B cell (primary cell): ENCODE results near the gene DNTTIP2. TPM values are rescaled to one million over a fixed set of nuclear protein-coding genes. Genes with fewer than 3 reads are reported as not detected.
"Not testable (repeated sequence)": the region's sequence is repeated elsewhere in the genome, so short reads cannot be mapped to it uniquely, and the experiment has no call there.

Experiments
- ATAC-seq: fragments of 200-7000 bp; cut with Tn5 transposase; one replicate; pipeline ENCODE4 v1.10.0; 2021; ENCODE audit warnings: low read depth, mild to moderate bottlenecking, moderate number of reproducible peaks, moderate library complexity
- CTCF ChIA-PET: fragments of 350-600 bp; sonication (Branson Sonifier 250); formaldehyde crosslinking; loops from one replicate; lab custom pipeline; 2021; ENCODE audit warnings: antibody characterized with exemption, inconsistent platforms; lab: Charles Lee
- POLR2A ChIA-PET: fragments of 350-600 bp; sonication (Branson Sonifier 250); formaldehyde crosslinking; loops from one replicate; lab custom pipeline; 2021; ENCODE audit warnings: antibody characterized with exemption; lab: Charles Lee
- DNase-seq: peaks from one replicate; pipeline ENCODE4 v3.0.0; 2013
- H2AFZ ChIP-seq: 2 replicates; pipeline ENCODE4 v1.6.1; 2012; ENCODE audit warnings: mild to moderate bottlenecking, low read depth, low read length; ENCODE audit not compliant: insufficient read depth, poor library complexity, severe bottlenecking
- H3K27ac ChIP-seq, 2 donors: 1 replicate in 1 of 2; 2 replicates in 1 of 2; pipeline ENCODE4 v1.5.1; 2012 to 2013; ENCODE audit warnings: low read length in 2 of 2, mild to moderate bottlenecking in 2 of 2, moderate library complexity in 1 of 2
- H3K27me3 ChIP-seq, 4 experiments: fragments of 200-600 bp in 1 of 4; sonication (generic) in 1 of 4; replicated peaks in 1 of 4; 1 replicate in 2 of 4; 2 replicates in 2 of 4; pipeline versions ENCODE4 v1.6.1 to v1.7.0; 2013 to 2016; ENCODE audit warnings: low read length in 3 of 4, mild to moderate bottlenecking in 2 of 4, mixed read lengths in 1 of 4, moderate library complexity in 1 of 4; ENCODE audit not compliant: insufficient read depth in 4 of 4, control insufficient read depth in 3 of 4; ENCODE audit errors: control extremely low read depth in 1 of 4
- H3K36me3 ChIP-seq, 2 experiments: replicated peaks in 1 of 2; 1 replicate in 1 of 2; 2 replicates in 1 of 2; pipeline versions ENCODE4 v1.6.1 to v1.7.1; 2013; ENCODE audit warnings: low read length in 1 of 2; ENCODE audit not compliant: insufficient read depth in 2 of 2, control insufficient read depth in 1 of 2; ENCODE audit errors: control extremely low read depth in 1 of 2, extremely low read depth in 1 of 2
- H3K4me1 ChIP-seq, 2 donors: fragments of 200-600 bp in 1 of 2; sonication (generic) in 1 of 2; 1 replicate in 1 of 2; 2 replicates in 1 of 2; pipeline versions ENCODE4 v1.5.1 to v1.6.1; 2013 to 2017; ENCODE audit warnings: low read length in 2 of 2; ENCODE audit not compliant: control insufficient read depth in 2 of 2, insufficient read depth in 2 of 2
- H3K4me2 ChIP-seq: replicated peaks from 2 replicates; pipeline ENCODE3; 2012; ENCODE audit warnings: mild to moderate bottlenecking, low read depth, low read length; ENCODE audit not compliant: poor library complexity, severe bottlenecking
- H3K4me3 ChIP-seq, 5 experiments: fragments of 200-600 bp in 1 of 5; sonication (generic) in 1 of 5; 1 replicate in 3 of 5; 2 replicates in 2 of 5; pipeline versions ENCODE4 v1.5.1 to v1.7.0; 2011 to 2016; ENCODE audit warnings: low read length in 4 of 5, mild to moderate bottlenecking in 4 of 5, low read depth in 2 of 5, control low read depth in 1 of 5, moderate library complexity in 1 of 5; ENCODE audit not compliant: insufficient read depth in 1 of 5; ENCODE audit errors: control extremely low read depth in 1 of 5, extremely low read depth in 1 of 5
- H3K79me2 ChIP-seq: fragments of 200-600 bp; sonication (generic); one replicate; pipeline ENCODE4 v1.6.0; 2016; ENCODE audit warnings: low read length; ENCODE audit not compliant: control insufficient read depth, insufficient read depth
- H3K9ac ChIP-seq: fragments of 200-600 bp; sonication (generic); 2 replicates; pipeline ENCODE4 v1.6.1; 2017; ENCODE audit warnings: mild to moderate bottlenecking, low read length, moderate library complexity
- H3K9me3 ChIP-seq, 3 donors: one replicate each; pipeline versions ENCODE4 v1.6.1 to v1.7.1; 2013; ENCODE audit warnings: low read length in 2 of 3; ENCODE audit not compliant: control insufficient read depth in 2 of 3, insufficient read depth in 1 of 3; ENCODE audit errors: control extremely low read depth in 1 of 3
- H4K20me1 ChIP-seq: 2 replicates; pipeline ENCODE4 v1.6.0; 2012; ENCODE audit warnings: mild to moderate bottlenecking, low read length; ENCODE audit not compliant: insufficient read depth, control insufficient read depth, poor library complexity, severe bottlenecking
- H3K27ac Mint-ChIP-seq: one replicate; pipeline ENCODE4 v1.8.0; 2021; ENCODE audit warnings: mixed read lengths
- H3K27me3 Mint-ChIP-seq: one replicate; pipeline ENCODE4 v1.8.0; 2021; ENCODE audit warnings: mixed read lengths
- H3K4me1 Mint-ChIP-seq: one replicate; pipeline ENCODE4 v1.8.0; 2021; ENCODE audit warnings: mixed read lengths
- H3K4me3 Mint-ChIP-seq: one replicate; pipeline ENCODE4 v1.8.0; 2021; ENCODE audit warnings: mixed read lengths
- H3K9me3 Mint-ChIP-seq: one replicate; pipeline ENCODE4 v1.8.0; 2022; ENCODE audit warnings: mixed read lengths; ENCODE audit not compliant: insufficient read depth
- EZH2 ChIP-seq: IDR thresholded peaks from 2 replicates; pipeline ENCODE4 v1.6.1; 2012; ENCODE audit warnings: borderline replicate concordance, low read depth, mild to moderate bottlenecking, moderate library complexity, low read length; ENCODE audit not compliant: insufficient read depth, poor library complexity, severe bottlenecking
- WGBS: methylation state at CpG from one replicate; pipeline ENCODE4 v1.1.5; 2013; ENCODE audit warnings: missing lambda C conversion rate; ENCODE audit not compliant: insufficient coverage; 5-methylcytosine and 5-hydroxymethylcytosine counted together
- intact Hi-C: fragments of 100-400 bp; cut with micrococcal nuclease; formaldehyde crosslinking; loops from one replicate; pipeline ENCODE4 v1.10.0; 2022
- polyA plus RNA-seq: library from polyadenylated mRNA; depleted of rRNA; stranded (reverse); fragments of >200 nt; gene quantifications from 2 replicates; pipeline ENCODE4 v1.2.3, GENCODE V29; 2012
- total RNA-seq, 2 donors: library from RNA; stranded (reverse); fragments of 120-200 nt in 1 of 2; gene quantifications; 1 replicate in 1 of 2; 2 replicates in 1 of 2; pipeline versions ENCODE4 v1.2.3 to v1.2.4, GENCODE V29; 2013 to 2022
- TF ChIP-seq, protein P1 (sequence below): fragments of 200-600 bp; IDR thresholded peaks from one replicate; pipeline ENCODE4 v1.8.0; 2022; ENCODE audit warnings: antibody characterized with exemption, mild to moderate bottlenecking

The DNTTIP2 gene
- total and polyA plus RNA-seq, 2 donors (not counting 1 experiment from before 2014, with no cell fraction given): 13.6 to 62.1 TPM

GRCh38 chr1:93865253-93865652 is 13.8 kb downstream of the DNTTIP2 start:
- no peak for TF ChIP-seq EZH2
- TF ChIP-seq, protein P1, sequence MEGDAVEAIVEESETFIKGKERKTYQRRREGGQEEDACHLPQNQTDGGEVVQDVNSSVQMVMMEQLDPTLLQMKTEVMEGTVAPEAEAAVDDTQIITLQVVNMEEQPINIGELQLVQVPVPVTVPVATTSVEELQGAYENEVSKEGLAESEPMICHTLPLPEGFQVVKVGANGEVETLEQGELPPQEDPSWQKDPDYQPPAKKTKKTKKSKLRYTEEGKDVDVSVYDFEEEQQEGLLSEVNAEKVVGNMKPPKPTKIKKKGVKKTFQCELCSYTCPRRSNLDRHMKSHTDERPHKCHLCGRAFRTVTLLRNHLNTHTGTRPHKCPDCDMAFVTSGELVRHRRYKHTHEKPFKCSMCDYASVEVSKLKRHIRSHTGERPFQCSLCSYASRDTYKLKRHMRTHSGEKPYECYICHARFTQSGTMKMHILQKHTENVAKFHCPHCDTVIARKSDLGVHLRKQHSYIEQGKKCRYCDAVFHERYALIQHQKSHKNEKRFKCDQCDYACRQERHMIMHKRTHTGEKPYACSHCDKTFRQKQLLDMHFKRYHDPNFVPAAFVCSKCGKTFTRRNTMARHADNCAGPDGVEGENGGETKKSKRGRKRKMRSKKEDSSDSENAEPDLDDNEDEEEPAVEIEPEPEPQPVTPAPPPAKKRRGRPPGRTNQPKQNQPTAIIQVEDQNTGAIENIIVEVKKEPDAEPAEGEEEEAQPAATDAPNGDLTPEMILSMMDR: no peak
- Histone ChIP-seq H4K20me1 (no peaks in the 10 kb centered on the region), H3K4me1 (no peaks in the 10 kb centered on the region), H3K79me2 (no peaks in the 10 kb centered on the region), H3K27me3 (no peaks in the 10 kb centered on the region), H3K27ac (no peak overlapping the region), H3K4me2 (no peak overlapping the region), H3K9me3 (no peaks in the 10 kb centered on the region), H3K4me3 (no peak overlapping the region), H2AFZ (no peak overlapping the region), H3K36me3 (peaks cover 0 to 16% of the 10 kb centered on the region in 2 experiments), H3K9ac (no peak overlapping the region)
- DNase-seq (no peak), ATAC-seq (no peak)
- WGBS: 100% methylated on average over 2 of the region's 5 CpGs
- H3K9me3 Mint-ChIP-seq: no peaks in the 10 kb centered on the region
- no peaks in the 10 kb centered on the region for H3K4me1 Mint-ChIP-seq
- H3K27me3 Mint-ChIP-seq: no peaks in the 10 kb centered on the region
- intact Hi-C loops: no loop called here
- POLR2A ChIA-PET: no interaction called here
- CTCF ChIA-PET: no interaction called here
- H3K4me3 Mint-ChIP-seq: no peak overlapping the region
- no peak overlapping the region for H3K27ac Mint-ChIP-seq

GRCh38 chr1:93864175-93864574 is 14.8 kb downstream of the DNTTIP2 start:
- CTCF ChIA-PET: no interaction called here
- Mint-ChIP-seq H3K4me1 (no peaks in the 10 kb centered on the region), H3K27me3 (no peaks in the 10 kb centered on the region), H3K4me3 (no peak overlapping the region), H3K27ac (no peak overlapping the region), H3K9me3 (no peaks in the 10 kb centered on the region)
- H3K79me2 ChIP-seq: no peaks in the 10 kb centered on the region
- no peaks in the 10 kb centered on the region for H4K20me1 ChIP-seq
- 82% methylated on average over 2 of the region's 3 CpGs for WGBS
- H3K4me3 ChIP-seq: no peak overlapping the region
- H3K27ac ChIP-seq: no peak overlapping the region
- ATAC-seq (no peak), DNase-seq (no peak)
- TF ChIP-seq, protein P1: no peak
- TF ChIP-seq EZH2: no peak
- intact Hi-C loops: no loop called here
- no peak overlapping the region for H2AFZ ChIP-seq
- peaks cover 0 to 6% of the 10 kb centered on the region in 2 experiments for H3K36me3 ChIP-seq
- no peak overlapping the region for H3K9ac ChIP-seq
- no peaks in the 10 kb centered on the region for H3K27me3 ChIP-seq
- no peak overlapping the region for H3K4me2 ChIP-seq
- POLR2A ChIA-PET: no interaction called here
- no peaks in the 10 kb centered on the region for H3K9me3 ChIP-seq
- H3K4me1 ChIP-seq: no peaks in the 10 kb centered on the region

DNA sequence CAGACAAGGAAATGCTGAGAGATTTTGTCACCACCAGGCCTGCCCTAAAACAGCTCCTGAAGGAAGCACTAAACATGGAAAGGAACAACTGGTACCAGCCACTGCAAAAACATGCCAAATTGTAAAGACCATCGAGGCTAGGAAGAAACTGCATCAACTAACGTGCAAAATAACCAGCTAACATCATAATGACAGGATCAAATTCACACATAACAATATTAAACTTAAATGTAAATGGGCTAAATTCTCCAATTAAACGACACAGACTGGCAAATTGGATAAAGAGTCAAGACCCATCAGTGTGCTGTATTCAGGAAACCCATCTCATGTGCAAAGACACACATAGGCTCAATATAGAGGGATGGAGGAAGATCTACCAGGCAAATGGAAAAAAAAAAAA is 21.4 kb downstream of the DNTTIP2 start:
- H2AFZ ChIP-seq, H3K4me3 ChIP-seq, H3K27ac ChIP-seq, H3K4me3 Mint-ChIP-seq, intact Hi-C loops, H3K36me3 ChIP-seq, H3K4me1 ChIP-seq, POLR2A ChIA-PET, H3K27ac Mint-ChIP-seq, DNase-seq, H4K20me1 ChIP-seq, H3K4me1 Mint-ChIP-seq, H3K79me2 ChIP-seq, CTCF ChIA-PET, H3K9ac ChIP-seq, H3K27me3 ChIP-seq, H3K4me2 ChIP-seq, ATAC-seq, H3K9me3 Mint-ChIP-seq, H3K9me3 ChIP-seq: not testable (repeated sequence)
- peaks cover 14% of the 10 kb centered on the region for H3K27me3 Mint-ChIP-seq
- no CpG with 5 or more reads among the region's 3 CpGs for WGBS
